Natural killer cell (primary cell): ENCODE measurements around the gene RMDN3. TPM values are rescaled to one million over a fixed set of nuclear protein-coding genes. Genes with fewer than 3 reads are reported as not detected.

Experiments used
- ATAC-seq, 3 donors: fragments of 150-1000 bp in 2 of 3; fragments of 200-7000 bp in 1 of 3; cut with Tn5 transposase; 1 replicate in 1 of 3; 2 replicates in 2 of 3; pipeline ENCODE4 v1.10.0; 2021; ENCODE audit warnings: mild to moderate bottlenecking in 2 of 3, moderate library complexity in 2 of 3
- DNase-seq, 2 donors: peaks; one replicate each; pipeline versions ENCODE4 v3.0.0 to v3.0.0-alpha.2; 2013 to 2021; ENCODE audit warnings: mixed read lengths in 1 of 2
- H3K27ac ChIP-seq: one replicate; pipeline ENCODE4 v1.5.1; 2013; ENCODE audit warnings: mild to moderate bottlenecking, low read length
- H3K27me3 ChIP-seq: one replicate; pipeline ENCODE4 v1.6.1; 2013; ENCODE audit warnings: low read length; ENCODE audit not compliant: control insufficient read depth, insufficient read depth
- H3K36me3 ChIP-seq: one replicate; pipeline ENCODE4 v1.6.1; 2013; ENCODE audit warnings: low read length; ENCODE audit not compliant: control insufficient read depth, insufficient read depth
- H3K4me1 ChIP-seq: one replicate; pipeline ENCODE4 v1.6.1; 2013; ENCODE audit warnings: low read length; ENCODE audit not compliant: control insufficient read depth, insufficient read depth
- H3K4me3 ChIP-seq: one replicate; pipeline ENCODE4 v1.5.1; 2013; ENCODE audit warnings: low read length
- H3K9me3 ChIP-seq: one replicate; pipeline ENCODE4 v1.6.1; 2013; ENCODE audit warnings: low read length; ENCODE audit not compliant: control insufficient read depth, insufficient read depth
- H3K27ac Mint-ChIP-seq, 2 donors: one replicate each; pipeline ENCODE4 v1.8.0; 2022; ENCODE audit warnings: mild to moderate bottlenecking in 2 of 2, mixed read lengths in 2 of 2, moderate library complexity in 1 of 2
- H3K27me3 Mint-ChIP-seq, 2 donors: one replicate each; pipeline ENCODE4 v1.8.0; 2022; ENCODE audit warnings: low read depth in 2 of 2, mixed read lengths in 2 of 2
- H3K36me3 Mint-ChIP-seq: one replicate; pipeline ENCODE4 v1.8.0; 2022; ENCODE audit warnings: mixed read lengths
- H3K4me1 Mint-ChIP-seq, 2 donors: one replicate each; pipeline ENCODE4 v1.8.0; 2022; ENCODE audit warnings: mixed read lengths in 2 of 2
- H3K4me3 Mint-ChIP-seq: one replicate; pipeline ENCODE4 v1.8.0; 2022; ENCODE audit warnings: mild to moderate bottlenecking, moderate library complexity, mixed read lengths
- H3K9me3 Mint-ChIP-seq, 2 donors: one replicate each; pipeline ENCODE4 v1.8.0; 2022; ENCODE audit warnings: mixed read lengths in 2 of 2
- WGBS: methylation state at CpG from one replicate; pipeline ENCODE4 v1.1.7; 2013; ENCODE audit warnings: missing lambda C conversion rate; ENCODE audit not compliant: insufficient coverage; 5-methylcytosine and 5-hydroxymethylcytosine counted together
- intact Hi-C: fragments of 100-400 bp; cut with micrococcal nuclease; formaldehyde crosslinking; loops from one replicate; pipeline ENCODE4 v1.14.2; 2022
- total RNA-seq, 4 donors: library from RNA; stranded (reverse); fragments of 120-200 nt in 1 of 4; gene quantifications; one replicate each; pipeline versions ENCODE4 v1.2.3 to v1.2.4, GENCODE V29; 2013 to 2022
- TF ChIP-seq, protein P1 (sequence below): fragments of 200-600 bp; IDR thresholded peaks from one replicate; pipeline ENCODE4 v1.8.0; 2022; ENCODE audit warnings: antibody characterized with exemption

RMDN3 gene
- total RNA-seq, 3 donors from 2014 or later (not counting 1 experiment from before 2014, with no cell fraction given): 52.8 to 82.3 (median 72.0) TPM

DNA sequence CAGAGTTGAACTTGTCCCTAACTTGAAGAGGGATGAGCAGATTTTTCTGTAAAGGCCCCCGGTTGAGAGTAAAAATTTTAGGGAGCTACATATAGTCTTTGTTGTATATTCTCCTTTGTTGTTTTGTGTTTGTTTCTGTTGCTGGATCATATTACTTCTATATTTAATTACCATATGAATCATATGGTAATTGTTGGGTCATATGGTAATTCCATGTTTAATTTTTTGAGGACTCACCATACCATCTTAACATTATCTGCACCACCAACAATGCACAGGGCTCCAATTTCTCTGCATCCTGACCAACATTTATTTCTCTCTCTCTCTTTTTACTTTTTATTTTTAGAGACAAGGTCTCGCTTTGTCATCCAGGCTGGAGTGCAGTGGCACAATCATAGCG lies 44.5 kb upstream of the RMDN3 start:
- H3K4me1 Mint-ChIP-seq: peaks cover 16 to 25% of the 10 kb centered on the region in 2 donors

DNA sequence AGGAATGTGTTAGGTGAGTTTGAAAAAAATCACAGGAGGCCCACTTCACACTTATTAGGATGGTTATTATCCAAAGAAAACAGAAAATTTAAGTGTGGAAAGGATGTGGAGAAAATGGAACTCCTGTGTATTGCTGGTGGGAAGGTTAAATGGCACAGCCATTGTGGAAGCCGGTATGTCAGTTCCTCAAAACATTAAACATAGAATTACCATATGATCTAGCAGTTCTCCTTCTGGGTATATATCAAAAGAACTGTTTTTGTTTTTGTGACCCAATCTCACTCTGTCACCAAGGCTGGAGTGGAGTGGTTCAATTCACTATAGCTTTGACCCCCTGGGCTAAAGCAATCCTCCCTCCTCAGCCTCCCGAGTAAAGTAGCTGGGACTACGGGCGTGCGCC lies 41.5 kb upstream of the RMDN3 start:
- Histone ChIP-seq H3K36me3 (peaks cover 9% of the 10 kb centered on the region), H3K27me3 (no peaks in the 10 kb centered on the region), H3K4me3 (no peak overlapping the region), H3K27ac (no peak overlapping the region), H3K9me3 (no peaks in the 10 kb centered on the region), H3K4me1 (no peaks in the 10 kb centered on the region)
- H3K4me3 Mint-ChIP-seq: no peak overlapping the region
- H3K9me3 Mint-ChIP-seq: no peaks in the 10 kb centered on the region
- TF ChIP-seq, protein P1, sequence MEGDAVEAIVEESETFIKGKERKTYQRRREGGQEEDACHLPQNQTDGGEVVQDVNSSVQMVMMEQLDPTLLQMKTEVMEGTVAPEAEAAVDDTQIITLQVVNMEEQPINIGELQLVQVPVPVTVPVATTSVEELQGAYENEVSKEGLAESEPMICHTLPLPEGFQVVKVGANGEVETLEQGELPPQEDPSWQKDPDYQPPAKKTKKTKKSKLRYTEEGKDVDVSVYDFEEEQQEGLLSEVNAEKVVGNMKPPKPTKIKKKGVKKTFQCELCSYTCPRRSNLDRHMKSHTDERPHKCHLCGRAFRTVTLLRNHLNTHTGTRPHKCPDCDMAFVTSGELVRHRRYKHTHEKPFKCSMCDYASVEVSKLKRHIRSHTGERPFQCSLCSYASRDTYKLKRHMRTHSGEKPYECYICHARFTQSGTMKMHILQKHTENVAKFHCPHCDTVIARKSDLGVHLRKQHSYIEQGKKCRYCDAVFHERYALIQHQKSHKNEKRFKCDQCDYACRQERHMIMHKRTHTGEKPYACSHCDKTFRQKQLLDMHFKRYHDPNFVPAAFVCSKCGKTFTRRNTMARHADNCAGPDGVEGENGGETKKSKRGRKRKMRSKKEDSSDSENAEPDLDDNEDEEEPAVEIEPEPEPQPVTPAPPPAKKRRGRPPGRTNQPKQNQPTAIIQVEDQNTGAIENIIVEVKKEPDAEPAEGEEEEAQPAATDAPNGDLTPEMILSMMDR: no peak
- peaks cover 21 to 25% of the 10 kb centered on the region in 2 donors for H3K4me1 Mint-ChIP-seq
- WGBS: 90% methylated on average over 4 of the region's 5 CpGs
- no peaks in the 10 kb centered on the region for H3K36me3 Mint-ChIP-seq
- intact Hi-C loops: no loop called here
- DNase-seq: no peak
- ATAC-seq: no peak
- H3K27ac Mint-ChIP-seq: peak overlapping the region in 1 of 2 donors; percentile 60
- no peaks in the 10 kb centered on the region for H3K27me3 Mint-ChIP-seq

More for the DNA sequence above, 44.5 kb upstream of the RMDN3 start:
- H3K27ac ChIP-seq: no peak overlapping the region
- H3K4me1 ChIP-seq: no peaks in the 10 kb centered on the region
- no peak overlapping the region for H3K4me3 Mint-ChIP-seq
- WGBS: 98% methylated on average over 3 of the region's 3 CpGs
- TF ChIP-seq, protein P1: no peak
- no peaks in the 10 kb centered on the region for H3K36me3 Mint-ChIP-seq
- no peak for ATAC-seq
- H3K4me3 ChIP-seq: no peak overlapping the region
- no peaks in the 10 kb centered on the region for H3K27me3 ChIP-seq
- intact Hi-C loops: no loop called here
- H3K36me3 ChIP-seq: peaks cover 2% of the 10 kb centered on the region
- peak overlapping the region in 1 of 2 donors; percentile 27 for H3K27ac Mint-ChIP-seq
- DNase-seq: no peak
- no peaks in the 10 kb centered on the region for H3K9me3 Mint-ChIP-seq
- H3K9me3 ChIP-seq: no peaks in the 10 kb centered on the region
- H3K27me3 Mint-ChIP-seq: no peaks in the 10 kb centered on the region

DNA sequence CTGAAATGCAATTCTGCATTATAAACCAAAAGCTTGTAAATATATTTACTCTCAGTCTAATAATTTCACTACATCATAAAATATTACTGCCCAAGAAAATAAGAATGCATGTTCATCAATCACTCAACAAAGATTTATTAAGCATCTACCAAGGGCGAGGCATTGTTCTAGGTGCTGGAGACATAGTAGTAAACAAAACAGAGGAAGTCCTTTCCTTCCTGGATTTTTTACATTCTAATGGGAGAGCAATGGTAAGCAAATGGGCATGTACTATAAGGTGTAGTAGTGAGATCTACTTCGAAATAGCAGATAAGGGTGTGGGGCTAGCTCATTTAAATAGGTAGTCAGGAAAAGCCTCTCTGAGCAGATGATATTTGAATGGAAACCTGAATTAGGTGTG lies 41.0 kb upstream of the RMDN3 start:
- Histone ChIP-seq H3K9me3 (no peaks in the 10 kb centered on the region), H3K4me3 (no peak overlapping the region), H3K27ac (no peak overlapping the region), H3K4me1 (no peaks in the 10 kb centered on the region), H3K27me3 (no peaks in the 10 kb centered on the region), H3K36me3 (peaks cover 9% of the 10 kb centered on the region)
- no peak for DNase-seq
- Mint-ChIP-seq H3K9me3 (no peaks in the 10 kb centered on the region), H3K27ac (peak overlapping the region in 1 of 2 donors; percentile 60), H3K4me1 (peaks cover 21 to 23% of the 10 kb centered on the region in 2 donors), H3K4me3 (no peak overlapping the region), H3K27me3 (no peaks in the 10 kb centered on the region), H3K36me3 (no peaks in the 10 kb centered on the region)
- 98% methylated on average over 2 of the region's 2 CpGs for WGBS
- TF ChIP-seq, protein P1: no peak
- intact Hi-C loops: no loop called here
- no peak for ATAC-seq
